Stimulated activated CD4-positive, alpha-beta T cell treated with anti-CD3 and anti-CD28 coated beads, Interleukin-12 subunit alpha, Interleukin-12 subunit beta, amount 100 ng/mL, for 4 hours (primary cell): ENCODE data around the gene NUP85.
"Not testable (repeated sequence)": the region's sequence is repeated elsewhere in the genome, so short reads cannot be mapped to it uniquely, and the experiment has no call there.

Experiments used
- DNase-seq: peaks from one replicate; pipeline ENCODE4 v3.0.0-alpha.2; 2020

The NUP85 gene

GRCh38 chr17:75242461-75243042 is 37.1 kb downstream of the NUP85 start:
- DNase-seq: no peak

- no peak for DNase-seq
These were observed 38.8 kb downstream of the NUP85 start for GRCh38 chr17:75244133-75244866.

GRCh38 chr17:75245011-75245410 is 39.5 kb downstream of the NUP85 start:
- DNase-seq: no peak

GRCh38 chr17:75246404-75246803 is 40.9 kb downstream of the NUP85 start:
- DNase-seq: no peak

- no peak for DNase-seq
These were observed 44.1 kb downstream of the NUP85 start for GRCh38 chr17:75249564-75249963.

- DNase-seq: peak; percentile 78
These were observed 44.6 kb downstream of the NUP85 start for GRCh38 chr17:75250009-75250471.

GRCh38 chr17:75252039-75252816 is 46.7 kb downstream of the NUP85 start:
- DNase-seq: no peak

GRCh38 chr17:75255954-75256698 is 50.6 kb downstream of the NUP85 start:
- DNase-seq: not testable (repeated sequence)

GRCh38 chr17:75257228-75257627 is 51.7 kb downstream of the NUP85 start:
- DNase-seq: not testable (repeated sequence)

- peak; percentile 48 for DNase-seq
These were observed 55.3 kb downstream of the NUP85 start for GRCh38 chr17:75260641-75261335.

GRCh38 chr17:75261336-75262111 is 56.0 kb downstream of the NUP85 start, which contains the start of the genes GGA3 and MRPS7:
Gene GGA3, minus strand, starts transcription at chr17:75261606. Its CDS starts 19 bp downstream, at chr17:75261587.
Gene MRPS7, plus strand, starts transcription at chr17:75261879. Its CDS starts 22 bp downstream, at chr17:75261901.
- peak; percentile 95 for DNase-seq

- DNase-seq: no peak
These were observed 56.7 kb downstream of the NUP85 start for GRCh38 chr17:75262112-75262606.

- DNase-seq: no peak
These were observed 57.6 kb downstream of the NUP85 start for GRCh38 chr17:75263055-75263454.

- DNase-seq: no peak
These were observed 60.3 kb downstream of the NUP85 start for GRCh38 chr17:75265614-75266315.

- no peak for DNase-seq
These were observed 61.1 kb downstream of the NUP85 start for GRCh38 chr17:75266316-75267152.

- no peak for DNase-seq
These were observed 61.6 kb downstream of the NUP85 start for GRCh38 chr17:75267153-75267410.

- DNase-seq: no peak
These were observed 62.1 kb downstream of the NUP85 start for GRCh38 chr17:75267411-75268232.

- DNase-seq: no peak
These were observed 64.4 kb downstream of the NUP85 start for GRCh38 chr17:75269844-75270217.
